Left renal pelvis (tissue), 4 donors: ENCODE results near the gene OLIG1. TPM values are rescaled to one million over a fixed set of nuclear protein-coding genes. Genes with fewer than 3 reads are reported as not detected.

ENCODE experiments used
- polyA plus RNA-seq, 4 donors: library from polyadenylated mRNA; unstranded; fragments of 120-200 nt; gene quantifications; one replicate each; pipeline ENCODE4 v1.2.1, GENCODE V29; 2013; ENCODE audit not compliant: insufficient read length in 4 of 4

Gene OLIG1
- polyA plus RNA-seq, 4 donors = 0.16 to 0.31 TPM; not detected in 2

Other genes with a start within 250 kb of the OLIG1 start
- gene OLIG2, start 44.2 kb upstream of the OLIG1 start, polyA plus RNA-seq = not detected
- 10 to 100 TPM; 17.8 to 19.9 (median 18.1) TPM for gene IFNAR2, start 159.8 kb downstream of the OLIG1 start, polyA plus RNA-seq
- gene IL10RB, start 196.2 kb downstream of the OLIG1 start, polyA plus RNA-seq = 10 to 100 TPM; 25.0 to 36.2 (median 29.1) TPM